Neural progenitor cell (in vitro differentiated cells): ENCODE measurements around the gene ZNF142. TPM values are rescaled to one million over a fixed set of nuclear protein-coding genes. Genes with fewer than 3 reads are reported as not detected.

Source experiments
- DNase-seq: peaks from one replicate; pipeline ENCODE4 v3.0.0-alpha.2; 2016; ENCODE audit warnings: low spot score
- H2AFZ ChIP-seq: fragments of 200-600 bp; sonication (generic); replicated peaks from 2 replicates; pipeline ENCODE4 v1.6.1; 2016; ENCODE audit warnings: antibody characterized with exemption
- H3F3A ChIP-seq: fragments of 200-600 bp; sonication (generic); 2 replicates; pipeline ENCODE4 v1.6.1; 2016; ENCODE audit warnings: antibody characterized with exemption, low read depth
- H3K27ac ChIP-seq: fragments of 200-600 bp; sonication (generic); 2 replicates; pipeline ENCODE4 v1.5.1; 2016; ENCODE audit warnings: mild to moderate bottlenecking
- H3K27me3 ChIP-seq: fragments of 200-600 bp; sonication (generic); 2 replicates; pipeline ENCODE4 v1.6.1; 2016; ENCODE audit warnings: mild to moderate bottlenecking, moderate library complexity
- H3K36me3 ChIP-seq: fragments of 200-600 bp; sonication (generic); 2 replicates; pipeline ENCODE4 v1.5.1; 2016
- H3K4me1 ChIP-seq: fragments of 200-600 bp; sonication (generic); 2 replicates; pipeline ENCODE4 v1.6.1; 2016; ENCODE audit warnings: mixed run types
- H3K4me2 ChIP-seq: fragments of 200-600 bp; sonication (generic); 2 replicates; pipeline ENCODE4 v1.6.1; 2016
- H3K4me3 ChIP-seq: fragments of 200-600 bp; sonication (generic); 2 replicates; pipeline ENCODE4 v1.5.1; 2016
- H3K79me2 ChIP-seq: fragments of 200-600 bp; sonication (generic); 2 replicates; pipeline ENCODE4 v1.6.1; 2016; ENCODE audit warnings: low read depth
- H3K9ac ChIP-seq: fragments of 200-600 bp; sonication (generic); 2 replicates; pipeline ENCODE4 v1.6.1; 2016
- H3K9me3 ChIP-seq: fragments of 200-600 bp; sonication (generic); 2 replicates; pipeline ENCODE4 v1.5.1; 2016; ENCODE audit warnings: low read depth
- H4K20me1 ChIP-seq: fragments of 200-600 bp; sonication (generic); 2 replicates; pipeline ENCODE4 v1.6.1; 2016; ENCODE audit warnings: low read depth
- H3K27ac Mint-ChIP-seq: 3 replicates; pipeline ENCODE4 v1.8.0; 2021; ENCODE audit warnings: mixed read lengths
- H3K27me3 Mint-ChIP-seq: 2 replicates; pipeline ENCODE4 v1.8.0; 2022; ENCODE audit warnings: low read depth, mild to moderate bottlenecking, inconsistent platforms, moderate library complexity, mixed read lengths; ENCODE audit not compliant: insufficient read depth
- H3K36me3 Mint-ChIP-seq: 3 replicates; pipeline ENCODE4 v1.8.0; 2021; ENCODE audit warnings: mixed read lengths
- H3K4me1 Mint-ChIP-seq: 3 replicates; pipeline ENCODE4 v1.8.0; 2021; ENCODE audit warnings: mixed read lengths
- H3K4me3 Mint-ChIP-seq: 3 replicates; pipeline ENCODE4 v1.8.0; 2021; ENCODE audit warnings: mild to moderate bottlenecking, moderate library complexity, mixed read lengths
- H3K9me3 Mint-ChIP-seq: 3 replicates; pipeline ENCODE4 v1.8.0; 2020; ENCODE audit warnings: mixed read lengths
- CTCF ChIP-seq: fragments of 200-600 bp; sonication (generic); IDR thresholded peaks from 2 replicates; pipeline ENCODE4 v1.5.1; 2017; ENCODE audit warnings: antibody characterized with exemption, mild to moderate bottlenecking
- EZH2 ChIP-seq: fragments of 200-600 bp; sonication (generic); IDR thresholded peaks from 2 replicates; pipeline ENCODE4 v1.6.1; 2017; ENCODE audit warnings: antibody characterized with exemption, mild to moderate bottlenecking, moderate library complexity
- EZH2phosphoT487 ChIP-seq: fragments of 200-600 bp; sonication (generic); IDR thresholded peaks from 2 replicates; pipeline ENCODE4 v1.6.1; 2017; ENCODE audit warnings: antibody characterized with exemption
- total RNA-seq: library from RNA; depleted of rRNA; stranded (reverse); fragments of >200 nt; gene quantifications from 2 replicates; pipeline ENCODE4 v1.2.3, GENCODE V29; 2015; ENCODE audit warnings: low replicate concordance

Gene ZNF142
- total RNA-seq, 1 donor from 2014 or later = 3.3 TPM

- DNase-seq = no peak
- Histone ChIP-seq H3K27ac (no peak overlapping the region), H3K79me2 (no peaks in the 10 kb centered on the region), H3K36me3 (no peaks in the 10 kb centered on the region), H3K4me2 (no peak overlapping the region), H3K9ac (no peak overlapping the region), H3F3A (no peaks in the 10 kb centered on the region), H4K20me1 (no peaks in the 10 kb centered on the region), H2AFZ (no peak overlapping the region), H3K4me1 (no peaks in the 10 kb centered on the region), H3K27me3 (no peaks in the 10 kb centered on the region), H3K4me3 (no peak overlapping the region), H3K9me3 (no peaks in the 10 kb centered on the region)
- Mint-ChIP-seq H3K36me3 (no peaks in the 10 kb centered on the region), H3K9me3 (no peaks in the 10 kb centered on the region), H3K4me1 (no peaks in the 10 kb centered on the region), H3K27ac (no peak overlapping the region), H3K4me3 (no peak overlapping the region), H3K27me3 (peaks cover 3% of the 10 kb centered on the region)
- TF ChIP-seq EZH2phosphoT487 (no peak), CTCF (peak; percentile 7)
Observed at GRCh38 chr2:218618102-218618860, 41.1 kb downstream of the ZNF142 start.

- Histone ChIP-seq H3K36me3 (no peaks in the 10 kb centered on the region), H3K4me3 (no peak overlapping the region), H3K4me2 (no peak overlapping the region), H3K27ac (no peak overlapping the region), H3K9ac (no peak overlapping the region), H2AFZ (no peak overlapping the region), H3K27me3 (no peaks in the 10 kb centered on the region), H3K9me3 (no peaks in the 10 kb centered on the region), H3K79me2 (no peaks in the 10 kb centered on the region), H4K20me1 (no peaks in the 10 kb centered on the region), H3F3A (no peaks in the 10 kb centered on the region), H3K4me1 (no peaks in the 10 kb centered on the region)
- no peaks in the 10 kb centered on the region for H3K4me1 Mint-ChIP-seq
- no peaks in the 10 kb centered on the region for H3K36me3 Mint-ChIP-seq
- H3K9me3 Mint-ChIP-seq = no peaks in the 10 kb centered on the region
- H3K4me3 Mint-ChIP-seq = no peak overlapping the region
- peaks cover 3% of the 10 kb centered on the region for H3K27me3 Mint-ChIP-seq
- TF ChIP-seq EZH2phosphoT487 (no peak), EZH2 (no peak), CTCF (no peak)
- DNase-seq = no peak
- no peak overlapping the region for H3K27ac Mint-ChIP-seq
Observed at GRCh38 chr2:218615868-218616315, 43.5 kb downstream of the ZNF142 start.

GRCh38 chr2:218607436-218608115, 51.8 kb downstream of the ZNF142 start, which contains the start of gene PLCD4:
TSS of gene PLCD4 (plus strand) at chr2:218607899. CDS start at chr2:218615740, 7,841 bp downstream.
- peak; percentile 47 for DNase-seq
- TF ChIP-seq CTCF (no peak), EZH2phosphoT487 (no peak), EZH2 (no peak)
- Histone ChIP-seq H3K4me1 (peaks cover 4% of the 10 kb centered on the region), H3K9me3 (no peaks in the 10 kb centered on the region), H3F3A (peaks cover 3% of the 10 kb centered on the region), H3K4me2 (peak within 1 kb of the TSS; percentile 33), H3K27ac (no peak within 1 kb of the TSS), H2AFZ (peak within 1 kb of the TSS; percentile 20), H3K4me3 (no peak within 1 kb of the TSS), H3K79me2 (no peaks in the 10 kb centered on the region), H3K27me3 (no peaks in the 10 kb centered on the region), H3K36me3 (no peaks in the 10 kb centered on the region), H4K20me1 (no peaks in the 10 kb centered on the region), H3K9ac (no peak within 1 kb of the TSS)
- Mint-ChIP-seq H3K36me3 (no peaks in the 10 kb centered on the region), H3K4me3 (peak within 1 kb of the TSS; percentile 16), H3K27ac (peak within 1 kb of the TSS; percentile 29), H3K9me3 (no peaks in the 10 kb centered on the region), H3K4me1 (peaks cover 10% of the 10 kb centered on the region), H3K27me3 (peaks cover 2% of the 10 kb centered on the region)
